Tongue (tissue), 2 donors: ENCODE data around the gene MARCHF9. TPM values are rescaled to one million over a fixed set of nuclear protein-coding genes. Genes with fewer than 3 reads are reported as not detected.
A peak's percentile ranks its signal among the peaks of the same experiment; 100 is the strongest.
"Not testable (repeated sequence)": the region's sequence is repeated elsewhere in the genome, so short reads cannot be mapped to it uniquely, and the experiment has no call there.

Experiments used
- DNase-seq: peaks from one replicate; pipeline ENCODE4 v3.0.0-alpha.2; 2015
- total RNA-seq: library from RNA; depleted of rRNA; stranded (reverse); fragments of >200 nt; gene quantifications from one replicate; pipeline ENCODE4 v1.2.3, GENCODE V29; 2014

MARCHF9 gene, protein sequence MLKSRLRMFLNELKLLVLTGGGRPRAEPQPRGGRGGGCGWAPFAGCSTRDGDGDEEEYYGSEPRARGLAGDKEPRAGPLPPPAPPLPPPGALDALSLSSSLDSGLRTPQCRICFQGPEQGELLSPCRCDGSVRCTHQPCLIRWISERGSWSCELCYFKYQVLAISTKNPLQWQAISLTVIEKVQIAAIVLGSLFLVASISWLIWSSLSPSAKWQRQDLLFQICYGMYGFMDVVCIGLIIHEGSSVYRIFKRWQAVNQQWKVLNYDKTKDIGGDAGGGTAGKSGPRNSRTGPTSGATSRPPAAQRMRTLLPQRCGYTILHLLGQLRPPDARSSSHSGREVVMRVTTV
- 9.2 TPM for total RNA-seq

DNA sequence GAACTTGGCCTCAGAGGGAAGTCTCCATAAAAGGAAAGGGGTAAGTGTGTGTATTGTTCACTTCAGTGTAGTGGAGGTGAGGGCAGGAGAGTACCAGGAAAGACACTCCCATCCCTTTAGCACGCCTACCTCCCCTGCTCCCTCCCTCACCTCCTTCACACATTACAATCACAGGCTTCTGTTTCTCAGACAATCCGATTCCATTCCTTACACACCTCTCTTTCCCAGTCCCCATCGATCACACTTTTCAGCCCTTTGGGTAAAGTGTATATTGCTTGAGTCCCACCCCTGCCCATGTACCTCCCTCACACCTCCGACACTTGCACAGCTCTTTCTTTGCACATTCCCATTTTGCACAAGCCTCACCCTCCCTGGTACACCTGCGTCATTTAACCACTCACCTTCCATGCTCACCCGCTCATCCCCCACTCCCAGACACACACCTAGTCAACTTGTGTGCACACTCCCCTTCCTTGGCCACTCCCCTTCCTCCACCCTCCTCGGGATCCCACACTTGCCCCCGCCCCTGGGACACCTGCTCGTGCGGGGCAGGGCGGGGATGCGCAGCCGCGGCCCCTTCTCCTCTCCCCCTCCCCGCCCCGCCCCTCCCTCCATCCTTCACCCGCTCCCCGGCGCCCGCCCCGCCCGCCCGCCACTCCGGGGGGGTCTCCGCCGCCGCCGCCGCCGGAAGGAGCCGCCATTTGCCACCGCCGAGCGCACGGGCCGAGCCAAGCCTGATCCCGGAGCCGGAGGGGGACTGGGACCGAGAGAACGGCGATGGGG is at the start of gene MARCHF9:
Gene MARCHF9, plus strand, starts transcription at position 693 of the 783 bp plus-strand sequence. CDS start 426 bp downstream, outside the sequence.
- peak; percentile 72 for DNase-seq

DNA sequence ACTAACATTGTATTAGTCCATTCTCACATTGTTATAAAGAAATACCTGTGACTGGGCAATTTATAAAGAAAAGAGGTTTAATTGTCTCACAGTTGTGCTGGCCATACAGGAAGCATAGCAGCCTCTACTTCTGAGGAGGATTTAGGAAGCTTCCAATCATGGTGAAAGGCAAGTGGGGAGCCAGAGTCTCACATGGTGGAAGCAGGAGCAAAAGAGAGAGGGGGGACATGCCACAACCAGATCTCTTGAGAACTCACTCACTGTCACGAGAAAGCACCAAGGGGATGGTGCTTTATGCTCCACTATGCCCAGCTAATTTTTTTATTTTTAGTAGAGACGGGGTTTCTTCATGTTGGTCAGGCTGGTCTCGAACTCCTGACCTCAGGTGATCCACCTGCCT is 47.7 kb upstream of the MARCHF9 start:
- DNase-seq: no peak

DNA sequence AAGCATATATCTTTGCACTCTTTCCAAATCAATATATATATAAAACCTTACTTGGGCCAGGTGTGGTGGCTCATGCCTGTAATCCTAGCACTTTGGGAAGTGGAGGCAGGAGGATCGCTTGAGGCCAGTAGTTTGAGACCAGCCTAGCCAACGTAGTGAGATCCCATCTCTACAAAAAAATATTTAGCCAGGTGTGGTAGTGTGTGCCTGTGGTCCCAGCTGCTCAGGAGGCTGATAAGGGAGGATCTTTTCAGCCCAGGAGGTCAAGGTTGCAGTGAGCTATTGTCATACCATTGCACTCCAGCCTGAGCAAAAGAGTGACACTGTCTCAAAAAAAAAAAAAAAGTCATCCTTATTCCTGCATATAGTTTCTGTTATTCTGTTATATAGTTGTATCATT is 46.6 kb upstream of the MARCHF9 start:
- no peak for DNase-seq

DNA sequence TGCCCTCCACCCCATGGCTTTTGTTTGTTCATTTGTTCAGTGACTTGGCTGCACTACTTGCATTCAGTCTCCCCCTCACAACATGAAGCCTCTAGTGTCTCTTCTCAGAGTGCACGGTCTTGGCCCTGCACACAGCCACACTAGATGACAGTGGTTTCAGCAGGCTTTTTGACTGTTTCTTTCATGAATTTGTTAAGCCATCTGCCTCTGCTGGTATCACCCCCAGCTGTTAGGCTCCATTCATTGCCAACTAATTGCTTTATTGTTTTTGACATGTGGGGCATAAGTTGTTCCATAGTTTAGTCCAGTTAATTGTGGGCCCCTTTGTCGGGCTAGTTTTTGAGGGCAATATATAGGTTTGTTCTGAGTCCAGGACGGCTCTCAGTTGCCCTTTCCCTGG is 42.2 kb upstream of the MARCHF9 start:
- DNase-seq: no peak

DNA sequence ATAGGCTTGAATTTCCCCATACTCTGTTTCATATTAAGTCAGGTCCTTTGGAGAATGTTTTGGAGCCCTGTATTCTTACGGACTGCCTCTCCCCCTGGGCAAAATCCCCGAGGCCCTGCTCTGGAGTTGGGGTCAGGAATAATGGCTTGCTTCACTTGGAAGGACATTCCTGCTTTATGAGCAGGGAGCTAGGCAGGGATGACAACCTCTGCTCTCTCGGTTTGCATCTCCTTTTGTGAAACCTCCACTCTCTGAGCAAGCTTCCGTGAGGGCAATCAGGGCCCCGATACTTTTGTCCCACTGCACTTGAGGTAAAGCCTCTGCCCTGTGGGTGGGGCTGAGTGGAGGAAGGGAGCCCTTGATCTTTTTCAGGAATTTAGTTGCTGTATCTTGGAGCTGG is 41.7 kb upstream of the MARCHF9 start:
- no peak for DNase-seq

DNA sequence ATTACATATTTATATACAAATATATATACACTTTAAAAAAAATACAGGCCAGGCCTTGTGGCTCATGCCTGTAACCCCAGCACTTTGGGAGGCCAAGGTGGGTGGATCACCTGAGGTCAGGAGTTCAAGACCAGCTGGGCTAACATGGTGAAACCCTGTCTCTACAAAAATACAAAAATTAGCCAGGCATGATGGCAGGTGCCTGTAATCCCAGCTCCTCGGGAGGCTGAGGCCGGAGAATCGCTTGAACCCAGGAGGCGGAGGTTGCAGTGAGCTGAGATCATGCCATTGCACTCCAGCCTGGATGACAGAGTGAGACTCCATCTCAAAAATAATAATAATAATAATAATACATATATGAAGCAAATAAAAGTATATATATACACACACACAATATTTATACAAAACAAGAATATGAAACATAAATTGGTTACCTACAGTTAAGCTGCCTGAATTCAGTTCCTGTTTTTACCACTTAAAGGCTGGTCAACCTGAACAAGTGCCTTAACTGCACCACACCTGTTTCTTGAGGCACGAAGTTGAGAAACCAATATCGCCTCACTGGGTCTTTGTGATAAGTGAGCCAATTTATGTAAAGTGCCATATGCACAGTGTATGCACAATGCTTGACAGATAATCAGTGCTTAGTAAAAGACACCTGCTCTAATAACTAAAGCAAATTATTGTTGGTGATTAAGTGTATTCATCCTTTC is 39.7 kb upstream of the MARCHF9 start:
- not testable (repeated sequence) for DNase-seq

DNA sequence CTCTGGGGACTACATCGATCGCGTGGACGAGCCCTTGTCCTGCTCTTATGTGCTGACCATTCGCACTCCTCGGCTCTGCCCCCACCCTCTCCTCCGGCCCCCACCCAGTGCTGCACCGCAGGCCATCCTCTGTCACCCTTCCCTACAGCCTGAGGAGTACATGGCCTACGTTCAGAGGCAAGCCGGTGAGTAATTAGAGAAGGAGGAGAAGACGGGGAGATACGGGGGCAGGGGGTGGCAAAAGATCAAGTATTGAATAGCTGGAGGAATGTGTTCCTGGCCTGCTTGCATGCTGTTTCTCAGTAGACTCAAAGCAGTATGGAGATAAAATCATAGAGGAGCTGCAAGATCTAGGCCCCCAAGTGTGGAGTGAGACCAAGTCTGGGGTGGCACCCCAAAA is 39.1 kb upstream of the MARCHF9 start:
- no peak for DNase-seq

DNA sequence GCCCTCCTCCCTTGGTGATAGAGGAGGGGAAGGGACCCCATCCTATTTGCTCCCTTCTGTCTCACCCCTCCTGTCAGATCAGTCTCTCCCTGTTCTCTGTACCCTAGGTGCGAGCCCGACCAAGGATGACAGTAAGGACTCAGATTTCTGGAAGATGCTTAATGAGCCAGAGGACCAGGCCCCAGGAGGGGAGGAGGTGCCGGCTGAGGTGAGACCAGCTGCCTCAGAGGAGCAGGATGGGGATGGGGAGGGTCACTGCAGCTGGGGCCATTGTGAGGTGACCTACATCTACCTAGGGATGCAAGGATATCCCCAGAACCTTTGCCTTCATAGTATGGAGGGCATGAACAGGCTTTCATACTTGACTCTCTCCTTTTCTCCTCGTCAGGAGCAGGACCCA is 38.6 kb upstream of the MARCHF9 start:
- DNase-seq: no peak

DNA sequence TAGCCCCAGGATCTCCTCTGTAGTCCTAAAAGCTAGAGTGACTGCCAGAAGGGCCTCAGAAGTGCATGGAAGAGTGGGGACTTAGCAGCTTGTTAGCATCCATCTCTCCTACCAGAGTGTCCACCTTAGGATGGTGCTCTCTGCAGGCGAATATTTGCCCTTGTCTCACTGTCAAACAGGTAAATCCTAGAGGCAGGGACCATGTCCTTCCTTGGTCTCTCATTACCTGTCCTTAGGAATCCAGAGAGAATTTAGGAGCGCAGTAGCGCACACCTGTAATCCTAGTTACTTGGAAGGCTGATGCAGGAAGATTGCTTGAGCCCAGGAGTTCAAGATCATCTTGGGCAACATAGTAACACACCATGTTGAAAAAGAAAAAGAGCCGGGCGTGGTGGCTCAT is 37.8 kb upstream of the MARCHF9 start:
- DNase-seq: no peak

DNA sequence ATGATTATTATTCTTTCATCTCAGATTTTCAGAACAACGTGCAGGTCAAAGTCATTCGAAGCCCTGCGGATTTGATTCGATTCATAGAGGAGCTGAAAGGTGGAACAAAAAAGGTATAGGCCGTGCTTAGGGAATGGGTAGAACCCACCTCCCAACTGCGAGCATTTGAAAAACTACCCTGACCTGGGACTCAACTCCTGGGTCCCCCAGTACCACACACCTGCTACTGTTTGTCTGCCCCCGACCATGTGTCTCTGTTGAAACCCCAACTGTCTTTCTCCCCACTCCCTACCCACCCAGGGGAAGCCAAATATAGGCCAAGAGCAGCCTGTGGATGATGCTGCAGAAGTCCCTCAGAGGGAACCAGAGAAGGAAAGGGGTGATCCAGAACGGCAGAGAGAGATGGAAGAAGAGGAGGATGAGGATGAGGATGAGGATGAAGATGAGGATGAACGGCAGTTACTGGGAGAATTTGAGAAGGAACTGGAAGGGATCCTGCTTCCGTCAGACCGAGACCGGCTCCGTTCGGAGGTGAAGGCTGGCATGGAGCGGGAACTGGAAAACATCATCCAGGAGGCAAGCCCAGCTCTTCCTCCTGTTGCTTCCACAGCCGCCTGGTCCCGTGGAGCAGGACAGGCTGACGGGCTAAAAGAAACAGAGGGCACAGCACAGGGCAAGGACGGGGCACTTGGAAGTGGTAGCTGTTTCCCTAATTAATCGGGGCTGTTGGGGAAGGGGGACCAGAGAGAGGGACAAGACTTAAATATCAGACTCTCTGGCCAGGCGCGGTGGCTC is 36.9 kb upstream of the MARCHF9 start:
- DNase-seq: no peak

DNA sequence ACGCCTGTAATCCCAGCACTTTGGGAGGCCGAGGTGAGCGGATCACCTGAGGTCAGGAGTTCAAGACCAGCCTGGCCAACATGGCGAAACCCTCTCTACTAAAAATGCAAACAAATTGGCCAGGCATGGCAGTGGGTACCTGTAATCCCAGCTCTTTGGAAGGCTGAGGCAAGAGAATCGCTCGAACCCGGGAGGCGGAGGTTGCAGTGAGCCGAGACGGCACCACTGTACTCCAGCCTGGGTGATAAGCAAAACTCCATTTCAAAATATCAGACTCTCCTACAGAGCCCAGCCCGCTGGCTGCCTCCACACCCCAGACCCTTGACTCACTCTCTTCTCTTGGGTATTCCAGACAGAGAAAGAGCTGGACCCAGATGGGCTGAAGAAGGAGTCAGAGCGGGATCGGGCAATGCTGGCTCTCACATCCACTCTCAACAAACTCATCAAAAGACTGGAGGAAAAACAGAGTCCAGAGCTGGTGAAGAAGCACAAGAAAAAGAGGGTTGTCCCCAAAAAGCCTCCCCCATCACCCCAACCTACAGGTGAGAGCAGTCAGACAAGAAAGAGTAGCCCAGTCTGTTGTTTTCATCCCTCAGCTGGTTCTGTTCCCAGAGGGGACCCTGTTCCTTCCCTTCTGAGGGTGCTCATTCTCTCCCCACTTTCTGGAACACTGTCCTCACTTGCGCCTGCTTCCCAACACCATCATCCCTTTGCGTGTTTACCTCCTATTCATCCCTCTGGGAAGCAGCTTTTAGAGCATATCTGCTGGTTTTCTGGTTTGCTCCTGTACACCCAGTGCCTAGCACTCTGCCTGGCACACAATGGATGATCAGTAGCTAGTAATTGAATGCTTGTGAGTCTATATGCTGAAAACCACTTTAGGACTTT is 36.0 kb upstream of the MARCHF9 start:
- no peak for DNase-seq

DNA sequence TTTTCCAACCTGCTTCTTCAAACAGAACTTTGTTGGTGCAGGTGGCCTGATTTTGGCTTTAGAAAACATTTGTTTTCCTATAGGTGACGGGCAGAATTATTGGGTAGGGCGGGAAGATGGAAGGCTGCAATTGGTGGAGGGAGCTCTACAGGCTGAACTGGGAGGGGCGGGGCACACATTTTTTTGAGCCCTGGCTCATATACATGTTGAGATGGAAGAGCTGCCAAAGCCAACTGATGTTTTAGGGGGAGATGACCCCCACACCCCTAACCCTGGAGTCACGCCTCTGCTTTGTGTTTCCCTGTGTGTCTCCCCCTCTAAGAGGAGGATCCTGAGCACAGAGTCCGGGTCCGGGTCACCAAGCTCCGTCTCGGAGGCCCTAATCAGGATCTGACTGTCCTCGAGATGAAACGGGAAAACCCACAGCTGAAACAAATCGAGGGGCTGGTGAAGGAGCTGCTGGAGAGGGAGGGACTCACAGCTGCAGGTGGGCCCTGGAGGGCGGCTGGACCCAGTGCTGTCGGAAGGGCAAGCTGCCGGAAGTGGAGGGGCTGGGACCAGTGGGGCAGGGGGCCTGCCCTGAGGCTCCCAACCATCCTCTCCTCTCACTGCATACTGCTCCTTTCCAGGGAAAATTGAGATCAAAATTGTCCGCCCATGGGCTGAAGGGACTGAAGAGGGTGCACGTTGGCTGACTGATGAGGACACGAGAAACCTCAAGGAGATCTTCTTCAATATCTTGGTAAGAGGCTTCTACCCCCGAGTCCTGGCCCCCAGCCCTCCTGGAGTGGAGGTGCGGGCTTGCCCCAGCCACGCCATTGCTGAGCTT is 34.9 kb upstream of the MARCHF9 start:
- DNase-seq: no peak

DNA sequence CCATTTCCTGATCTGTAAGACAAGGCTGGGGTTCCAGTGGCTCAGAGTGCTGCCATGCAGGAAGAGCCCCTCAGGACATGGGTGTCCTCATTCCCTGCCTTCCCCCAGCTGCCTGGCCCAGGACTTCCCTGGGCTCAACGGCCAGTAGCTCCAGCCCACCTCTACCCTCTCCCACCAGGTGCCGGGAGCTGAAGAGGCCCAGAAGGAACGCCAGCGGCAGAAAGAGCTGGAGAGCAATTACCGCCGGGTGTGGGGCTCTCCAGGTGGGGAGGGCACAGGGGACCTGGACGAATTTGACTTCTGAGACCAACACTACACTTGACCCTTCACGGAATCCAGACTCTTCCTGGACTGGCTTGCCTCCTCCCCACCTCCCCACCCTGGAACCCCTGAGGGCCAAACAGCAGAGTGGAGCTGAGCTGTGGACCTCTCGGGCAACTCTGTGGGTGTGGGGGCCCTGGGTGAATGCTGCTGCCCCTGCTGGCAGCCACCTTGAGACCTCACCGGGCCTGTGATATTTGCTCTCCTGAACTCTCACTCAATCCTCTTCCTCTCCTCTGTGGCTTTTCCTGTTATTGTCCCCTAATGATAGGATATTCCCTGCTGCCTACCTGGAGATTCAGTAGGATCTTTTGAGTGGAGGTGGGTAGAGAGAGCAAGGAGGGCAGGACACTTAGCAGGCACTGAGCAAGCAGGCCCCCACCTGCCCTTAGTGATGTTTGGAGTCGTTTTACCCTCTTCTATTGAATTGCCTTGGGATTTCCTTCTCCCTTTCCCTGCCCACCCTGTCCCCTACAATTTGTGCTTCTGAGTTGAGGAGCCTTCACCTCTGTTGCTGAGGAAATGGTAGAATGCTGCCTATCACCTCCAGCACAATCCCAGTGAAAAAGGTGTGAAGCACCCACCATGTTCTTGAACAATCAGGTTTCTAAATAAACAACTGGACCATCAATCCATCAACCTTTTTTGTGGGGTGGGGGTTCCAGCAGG is 34.0 kb upstream of the MARCHF9 start:
- DNase-seq: no peak

DNA sequence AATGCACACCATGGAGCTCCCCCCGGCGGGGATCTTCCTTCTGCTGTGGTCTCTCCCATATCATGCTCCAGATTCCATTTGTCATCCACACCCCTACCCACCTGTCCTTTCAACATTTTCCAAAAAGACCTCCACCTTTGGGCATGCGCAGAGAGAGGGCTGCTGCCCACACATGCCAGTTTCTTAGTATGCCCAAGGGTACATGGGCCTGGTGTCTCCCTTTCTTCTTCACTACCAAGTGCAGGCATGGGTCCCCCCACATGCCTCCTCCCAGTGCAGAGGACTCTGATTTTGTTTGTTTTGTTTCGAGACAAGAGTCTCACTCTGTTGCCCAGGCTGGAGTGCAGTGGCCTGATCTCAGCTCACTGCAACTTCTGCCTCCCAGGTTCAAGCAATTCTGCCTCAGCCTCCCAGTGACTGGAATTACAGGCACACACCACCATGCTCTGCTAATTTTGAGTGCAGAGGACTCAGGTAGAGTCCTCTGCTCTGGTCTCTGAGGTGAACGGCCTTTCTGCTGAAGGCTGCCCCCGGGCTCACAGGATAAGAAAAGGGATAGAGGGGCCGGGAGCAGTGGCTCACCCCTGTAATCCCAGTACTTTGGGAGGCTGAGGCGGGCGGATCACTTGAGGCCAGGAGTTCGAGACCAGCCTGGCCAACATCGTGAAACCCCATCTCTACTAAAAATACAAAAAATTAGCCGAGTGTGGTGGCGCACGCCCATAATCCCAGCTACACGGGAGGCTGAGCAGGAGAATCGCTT is 32.9 kb upstream of the MARCHF9 start:
- not testable (repeated sequence) for DNase-seq

DNA sequence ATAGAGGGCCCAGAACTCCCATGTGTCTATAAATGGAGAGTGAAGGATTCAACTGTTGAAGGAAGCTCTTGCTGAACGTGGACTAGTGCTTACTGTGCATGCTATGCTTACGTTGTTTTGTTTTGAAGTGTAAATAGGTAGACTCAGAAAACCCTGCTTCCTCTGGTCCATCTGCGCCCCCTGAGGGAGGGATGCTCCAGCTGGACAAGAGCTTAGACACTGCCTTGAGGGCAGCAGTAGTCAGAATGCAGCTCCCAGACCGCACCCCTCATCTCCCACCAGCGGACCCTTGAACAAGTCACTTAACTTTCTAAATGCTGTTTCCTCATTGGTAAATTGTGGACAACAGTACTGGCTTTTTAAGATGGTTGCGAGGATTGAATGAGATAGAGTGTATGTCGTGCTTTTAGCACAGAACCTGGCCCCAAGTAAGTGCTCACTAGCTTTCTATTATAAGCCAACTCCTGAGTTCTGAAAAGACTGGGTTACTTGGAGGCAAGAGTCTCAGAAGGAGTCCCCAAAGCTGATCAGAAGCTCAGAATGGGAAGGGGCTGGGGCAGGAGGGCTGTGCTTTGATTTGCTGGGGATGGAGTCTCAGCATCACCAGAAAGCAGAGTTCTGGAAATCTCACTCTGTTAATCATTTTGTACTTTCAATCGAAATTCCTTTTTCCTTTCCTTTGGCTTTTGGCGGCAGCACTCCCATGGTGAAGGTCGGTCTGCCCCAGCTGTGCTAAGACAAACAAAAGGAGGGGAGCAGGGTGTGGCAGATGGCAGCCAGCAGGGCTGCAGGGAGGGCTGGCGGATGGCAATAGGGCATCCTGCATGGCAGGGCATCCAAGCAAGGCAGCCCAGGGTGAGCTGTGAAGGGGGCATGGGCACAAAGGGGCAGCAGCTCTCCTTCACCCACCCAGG is 31.9 kb upstream of the MARCHF9 start:
- no peak for DNase-seq

DNA sequence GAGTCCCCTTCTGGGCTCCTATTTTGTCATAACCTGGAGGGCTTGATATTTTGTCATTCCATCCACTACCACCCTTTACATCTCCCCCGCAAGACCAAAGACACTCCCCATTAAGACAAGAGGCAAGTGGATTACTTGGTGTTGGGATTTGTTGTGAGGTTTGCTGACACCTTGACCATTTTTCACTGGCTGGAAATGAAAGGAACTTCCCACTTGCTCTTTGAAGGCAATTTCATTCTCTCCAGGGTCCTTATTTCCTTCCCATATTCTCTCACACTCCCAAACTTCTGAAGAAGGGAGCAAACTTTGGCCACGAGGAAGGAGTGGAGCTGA is 31.3 kb upstream of the MARCHF9 start:
- DNase-seq: no peak
